Fibroblast of skin of right quadriceps (primary cell): ENCODE results near the gene CTNND2.

Experiments used
- DNase-seq: peaks from one replicate; pipeline ENCODE4 v3.0.0-alpha.2; 2013

The CTNND2 gene

GRCh38 chr5:11064763-11065450, 839.3 kb downstream of the CTNND2 start:
- DNase-seq: no peak

- DNase-seq: peak; percentile 32
These were observed 841.8 kb downstream of the CTNND2 start for GRCh38 chr5:11062397-11062796.

- DNase-seq: no peak
These were observed 847.7 kb downstream of the CTNND2 start for GRCh38 chr5:11056560-11056959.

- no peak for DNase-seq
These were observed 850.2 kb downstream of the CTNND2 start for GRCh38 chr5:11054014-11054413.

GRCh38 chr5:11052871-11053270, 851.4 kb downstream of the CTNND2 start:
- DNase-seq: no peak

- DNase-seq: peak; percentile 9
These were observed 853.5 kb downstream of the CTNND2 start for GRCh38 chr5:11050596-11051304.

- no peak for DNase-seq
These were observed 855.5 kb downstream of the CTNND2 start for GRCh38 chr5:11048760-11049159.

GRCh38 chr5:11047625-11048024, 856.6 kb downstream of the CTNND2 start:
- DNase-seq: no peak

GRCh38 chr5:11047030-11047429, 857.2 kb downstream of the CTNND2 start:
- no peak for DNase-seq

GRCh38 chr5:11046160-11046559, 858.1 kb downstream of the CTNND2 start:
- peak; percentile 2 for DNase-seq

GRCh38 chr5:11045411-11045810, 858.8 kb downstream of the CTNND2 start:
- DNase-seq: no peak

GRCh38 chr5:11044581-11044980, 859.7 kb downstream of the CTNND2 start:
- DNase-seq: no peak

- DNase-seq: no peak
These were observed 860.4 kb downstream of the CTNND2 start for GRCh38 chr5:11043881-11044280.

- no peak for DNase-seq
These were observed 863.9 kb downstream of the CTNND2 start for GRCh38 chr5:11040345-11040744.

- DNase-seq: no peak
These were observed 865.5 kb downstream of the CTNND2 start for GRCh38 chr5:11038772-11039171.

- no peak for DNase-seq
These were observed 866.3 kb downstream of the CTNND2 start for GRCh38 chr5:11037941-11038340.

GRCh38 chr5:11037080-11037479, 867.2 kb downstream of the CTNND2 start:
- no peak for DNase-seq

GRCh38 chr5:11030671-11031070, 873.6 kb downstream of the CTNND2 start:
- DNase-seq: no peak

- no peak for DNase-seq
These were observed 876.6 kb downstream of the CTNND2 start for GRCh38 chr5:11027660-11028059.

GRCh38 chr5:11026543-11026942, 877.7 kb downstream of the CTNND2 start:
- no peak for DNase-seq

- DNase-seq: no peak
These were observed 880.3 kb downstream of the CTNND2 start for GRCh38 chr5:11023945-11024344.

- DNase-seq: no peak
These were observed 890.5 kb downstream of the CTNND2 start for GRCh38 chr5:11013793-11014192.

GRCh38 chr5:11012295-11012694, 892.0 kb downstream of the CTNND2 start:
- no peak for DNase-seq

- no peak for DNase-seq
These were observed 893.6 kb downstream of the CTNND2 start for GRCh38 chr5:11010429-11011210.
